Measurements from ENCODE around the gene MZT2B. TPM values are rescaled to one million over a fixed set of nuclear protein-coding genes. Genes with fewer than 3 reads are reported as not detected.
"Not testable (repeated sequence)": the region's sequence is repeated elsewhere in the genome, so short reads cannot be mapped to it uniquely, and the experiment has no call there.

MZT2B gene, protein sequence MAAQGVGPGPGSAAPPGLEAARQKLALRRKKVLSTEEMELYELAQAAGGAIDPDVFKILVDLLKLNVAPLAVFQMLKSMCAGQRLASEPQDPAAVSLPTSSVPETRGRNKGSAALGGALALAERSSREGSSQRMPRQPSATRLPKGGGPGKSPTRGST
- 235 and 238 TPM in 2 replicates for total RNA-seq (2014; rRNA removed; shearing (Covaris generic))

- DNase-seq (ENCODE audit: low spot score) = peak; percentile 74
These were observed at the start of gene MZT2B for GRCh38 chr2:130181880-130182682. TSS of gene MZT2B (plus strand) at chr2:130182262. CDS start at chr2:130182283, 21 bp downstream.

DNA sequence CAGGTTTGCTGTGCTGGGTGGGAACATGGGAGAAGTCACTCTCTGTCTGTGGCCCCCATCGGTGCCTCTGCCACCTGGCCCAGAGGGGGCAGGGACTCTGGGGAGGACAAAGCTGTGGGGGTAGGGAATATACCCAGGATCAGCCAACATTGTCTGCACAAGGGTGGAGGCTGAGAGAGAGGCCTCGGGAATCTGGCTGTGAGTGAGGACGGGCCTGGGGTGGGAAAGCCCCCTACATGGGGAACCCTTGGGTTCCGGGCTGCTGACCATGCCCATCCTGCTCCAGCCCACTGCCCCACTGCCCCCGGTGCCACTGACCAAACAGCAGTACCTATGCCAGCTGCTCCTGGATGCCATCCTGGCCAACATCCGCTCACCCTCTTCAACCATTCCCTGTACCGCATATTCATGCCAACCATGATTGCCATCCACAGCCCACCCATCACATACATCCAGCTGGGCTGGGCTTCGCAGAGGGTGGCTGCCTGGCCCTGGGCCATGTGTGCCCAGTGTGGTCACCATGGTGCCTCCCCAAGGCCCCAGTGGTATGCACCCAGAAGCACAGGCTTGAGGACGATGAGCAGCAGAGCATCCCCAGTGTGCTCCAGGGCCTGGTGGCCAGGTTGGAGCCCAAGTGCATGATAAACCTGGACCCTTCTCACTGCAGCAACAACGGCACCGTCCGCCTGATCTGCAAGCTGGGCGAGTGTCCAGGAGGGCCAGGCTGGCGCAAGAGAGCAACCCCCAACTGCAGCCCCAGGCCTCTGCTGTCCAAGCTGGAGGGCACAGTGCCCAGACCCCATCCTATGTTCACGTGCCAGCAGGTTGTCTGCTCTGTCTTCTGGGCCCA, 46.1 kb upstream of the MZT2B start:
- DNase-seq (ENCODE audit: low spot score) = no peak

- DNase-seq (ENCODE audit: low spot score) = not testable (repeated sequence)
These were observed 45.5 kb upstream of the MZT2B start for GRCh38 chr2:130136546-130136945.

- not testable (repeated sequence) for DNase-seq (ENCODE audit: low spot score)
These were observed 44.9 kb upstream of the MZT2B start for GRCh38 chr2:130137118-130137517.

DNA sequence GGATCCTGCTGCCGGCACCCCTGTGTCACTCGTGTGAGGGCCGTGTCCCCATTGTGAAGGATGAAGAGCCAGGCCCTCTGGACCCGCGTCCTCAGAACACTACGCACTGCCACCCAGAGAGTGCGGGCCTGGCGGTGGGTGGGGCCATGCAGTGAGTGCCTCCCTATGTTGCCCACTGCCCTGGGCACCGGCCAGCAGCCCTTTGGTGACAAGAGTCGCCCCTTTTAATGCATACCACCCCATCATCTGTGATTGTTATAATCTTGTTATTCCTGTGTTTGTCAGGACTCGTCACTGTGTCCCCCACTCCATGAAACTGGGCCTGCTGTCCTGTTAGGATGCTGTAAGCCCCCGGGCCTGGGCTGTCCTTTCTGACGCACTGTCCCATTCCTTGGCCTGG, 43.7 kb upstream of the MZT2B start:
- not testable (repeated sequence) for DNase-seq (ENCODE audit: low spot score)

GRCh38 chr2:130138841-130139251, 43.2 kb upstream of the MZT2B start:
- DNase-seq (ENCODE audit: low spot score) = not testable (repeated sequence)

- DNase-seq (ENCODE audit: low spot score) = not testable (repeated sequence)
These were observed 42.5 kb upstream of the MZT2B start for GRCh38 chr2:130139331-130140280.

DNA sequence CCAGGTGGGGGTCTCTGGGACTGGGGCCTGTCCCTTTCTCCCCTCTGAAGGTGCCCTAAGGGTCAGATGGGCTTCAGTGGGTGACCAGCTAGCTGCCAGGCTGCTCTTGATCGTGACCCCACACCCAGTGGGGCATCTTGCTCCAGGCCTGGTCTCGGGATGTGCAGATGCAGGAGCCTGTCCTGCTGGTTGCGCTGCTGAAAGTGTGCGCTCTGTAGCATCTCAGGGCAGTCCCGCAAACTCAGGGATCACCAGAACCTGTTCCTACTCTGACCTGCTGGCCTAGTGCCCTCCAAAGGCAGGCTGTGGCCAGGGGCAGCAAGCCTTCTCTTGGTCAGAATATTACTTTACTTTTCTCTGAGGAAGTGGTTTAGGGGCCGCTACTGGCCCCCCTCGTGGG, 41.5 kb upstream of the MZT2B start:
- DNase-seq (ENCODE audit: low spot score) = not testable (repeated sequence)

GRCh38 chr2:130141002-130141401, 41.1 kb upstream of the MZT2B start:
- DNase-seq (ENCODE audit: low spot score) = not testable (repeated sequence)

DNA sequence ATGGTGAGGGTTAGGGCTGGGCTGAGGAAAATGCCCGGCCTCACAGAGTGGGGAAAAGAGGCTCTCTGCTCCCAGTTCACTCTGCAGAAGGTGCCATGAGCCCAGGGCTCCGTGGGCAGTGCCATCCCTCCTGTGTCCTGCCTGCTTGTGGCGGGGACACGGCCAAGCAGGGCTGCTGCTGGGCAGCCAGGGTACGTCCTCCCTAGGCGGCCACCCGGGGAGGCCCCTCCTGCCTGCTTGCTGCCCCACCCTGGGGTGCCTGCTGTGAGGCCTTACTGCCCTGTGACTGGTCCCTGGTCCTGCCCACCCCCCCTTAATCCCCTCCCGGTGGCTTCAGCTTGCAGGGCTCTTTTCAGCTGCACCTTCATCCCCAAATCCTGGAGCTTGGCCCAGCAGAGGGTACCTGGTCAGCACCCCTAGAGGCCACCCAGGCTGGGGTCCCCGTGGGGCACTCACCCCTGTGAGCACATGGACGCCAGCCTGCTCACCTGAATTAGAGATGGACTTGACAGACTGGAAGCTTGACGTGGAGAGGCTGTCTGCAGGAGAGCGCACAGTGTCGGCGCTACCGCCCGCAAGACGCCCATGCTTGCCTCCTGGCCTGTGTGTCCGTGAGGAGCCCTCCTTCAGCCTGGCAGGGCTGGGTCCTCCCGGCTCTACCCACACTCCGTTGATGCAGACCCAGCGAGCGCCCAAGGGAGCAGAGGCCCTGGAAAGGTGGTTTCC, 40.3 kb upstream of the MZT2B start:
- DNase-seq (ENCODE audit: low spot score) = not testable (repeated sequence)

- not testable (repeated sequence) for DNase-seq (ENCODE audit: low spot score)
These were observed 39.4 kb upstream of the MZT2B start for GRCh38 chr2:130142396-130143265.

DNA sequence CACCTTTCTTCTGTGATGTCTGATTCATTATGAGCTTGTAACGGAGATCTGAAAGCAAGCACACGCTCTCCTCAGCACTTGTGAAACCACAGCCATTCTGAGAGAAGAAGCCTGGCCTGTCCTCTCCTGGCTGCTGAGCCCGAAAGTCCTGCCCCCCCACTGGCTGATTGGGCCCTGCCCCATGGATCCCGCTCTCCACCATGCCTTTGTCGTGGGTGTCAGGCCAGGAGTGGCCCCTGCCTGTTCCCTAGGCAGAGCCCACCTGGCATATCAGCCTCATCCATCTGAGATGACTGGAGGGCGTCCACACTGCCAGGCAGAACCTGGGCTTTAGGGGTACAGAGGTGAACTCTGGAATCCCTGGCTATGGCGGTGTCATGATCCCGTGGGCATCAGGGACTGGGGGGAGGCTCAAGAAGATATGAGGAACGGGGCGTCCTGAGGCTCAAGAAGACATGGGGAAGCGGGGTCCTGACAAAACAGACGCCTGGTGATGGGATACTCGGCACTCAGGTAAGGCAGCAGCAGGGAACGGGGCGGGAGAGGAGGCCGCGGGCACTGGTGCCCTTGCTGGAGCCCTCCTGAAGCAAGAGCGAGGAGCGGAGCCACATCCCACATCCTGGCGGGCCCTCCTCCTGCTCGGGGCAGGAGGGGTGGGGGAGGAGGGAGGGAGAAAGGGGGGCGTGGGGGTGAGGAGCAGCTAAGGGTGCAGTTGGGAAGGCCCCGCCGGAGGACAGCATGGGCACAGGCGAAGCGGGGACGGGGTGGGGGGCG, 38.6 kb upstream of the MZT2B start:
- DNase-seq (ENCODE audit: low spot score) = not testable (repeated sequence)

DNA sequence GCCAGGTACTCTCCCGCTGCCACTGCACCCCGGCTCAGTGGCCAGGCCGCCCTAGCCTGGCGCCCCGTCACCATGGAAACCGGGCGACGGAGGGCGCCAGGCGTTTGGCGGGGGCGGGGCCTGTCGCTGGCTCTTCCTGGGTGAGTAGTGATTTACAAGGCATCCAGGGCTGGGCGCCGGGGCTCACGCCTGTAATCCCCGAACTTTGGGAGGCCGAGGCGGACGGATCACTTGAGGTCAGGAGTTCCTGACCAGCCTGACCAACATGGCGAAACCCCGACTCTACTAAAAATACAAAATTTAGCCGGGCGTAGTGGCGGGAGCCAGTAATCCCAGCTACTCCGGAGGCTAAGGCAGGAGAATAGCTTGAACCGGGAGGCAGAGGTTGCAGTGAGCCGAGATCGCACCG, 37.1 kb upstream of the MZT2B start, which contains the start of gene CCDC74B:
CCDC74B (minus strand) TSS at position 107 of the 409 bp plus-strand sequence. CDS start 116 bp downstream, outside the sequence.
- peak; percentile 61 for DNase-seq (ENCODE audit: low spot score)

GRCh38 chr2:130148515-130148914, 33.5 kb upstream of the MZT2B start:
- not testable (repeated sequence) for DNase-seq (ENCODE audit: low spot score)

DNA sequence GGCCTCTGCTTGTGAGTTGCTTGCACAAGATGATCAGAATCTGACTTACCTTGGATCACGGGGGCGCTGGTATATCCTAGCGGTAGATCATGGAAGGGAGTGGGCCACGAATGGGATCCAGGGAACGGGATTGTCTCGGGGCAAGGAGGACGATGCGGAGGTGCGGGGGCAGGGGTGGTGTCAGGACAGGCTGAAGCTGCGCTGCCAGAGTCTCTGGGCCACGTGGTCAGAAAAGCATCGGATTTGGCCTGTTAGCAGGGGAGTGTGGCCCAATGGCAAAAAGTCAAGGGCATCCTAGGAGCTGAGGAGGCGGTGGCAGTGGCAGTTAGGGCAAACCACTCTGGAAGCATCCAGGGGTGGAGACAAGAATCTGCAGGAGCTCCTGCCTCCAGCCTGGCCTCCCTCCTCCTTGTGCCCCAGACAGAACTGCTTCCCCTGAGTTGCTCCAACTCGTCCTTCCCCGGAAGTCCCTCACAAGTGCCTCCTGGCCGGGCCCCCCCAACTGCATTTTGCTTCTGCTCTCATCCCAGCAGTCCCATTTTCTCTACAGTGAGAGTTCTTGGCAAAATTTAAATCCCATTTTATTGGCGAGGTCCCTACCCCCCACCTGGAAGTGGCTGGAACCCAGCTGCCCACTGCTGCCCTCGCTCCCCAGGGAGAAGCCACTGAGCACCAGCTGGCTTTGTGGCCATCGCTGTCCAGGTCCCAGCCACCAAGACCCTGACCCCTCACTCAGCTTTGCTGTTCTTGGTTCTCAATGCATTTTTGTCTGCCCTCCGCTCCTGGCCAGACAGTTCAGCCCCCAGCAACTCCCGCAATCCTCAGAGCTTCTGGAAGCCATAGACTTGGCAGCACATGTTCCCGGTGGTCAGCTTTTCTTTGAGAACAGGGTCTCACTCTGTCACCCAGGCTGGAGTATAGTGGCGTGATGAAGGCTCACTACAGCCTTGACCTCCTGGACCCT, 31.6 kb upstream of the MZT2B start:
- DNase-seq (ENCODE audit: low spot score) = no peak

- DNase-seq (ENCODE audit: low spot score) = not testable (repeated sequence)
These were observed 30.9 kb upstream of the MZT2B start for GRCh38 chr2:130151145-130151512.

GRCh38 chr2:130152136-130152815, 29.8 kb upstream of the MZT2B start:
- not testable (repeated sequence) for DNase-seq (ENCODE audit: low spot score)
